Neuronal stem cell (in vitro differentiated cells): ENCODE measurements around the gene LYRM4.

Source experiments
- DNase-seq: peaks from one replicate; pipeline ENCODE4 v3.0.0-alpha.2; 2013; ENCODE audit warnings: low spot score
- H2AFZ ChIP-seq: one replicate; pipeline ENCODE4 v1.6.1; 2013; ENCODE audit warnings: mild to moderate bottlenecking, low read length, inconsistent platforms
- H2AK5ac ChIP-seq: 2 replicates; pipeline ENCODE4 v1.6.1; 2013; ENCODE audit warnings: low read depth, mild to moderate bottlenecking, inconsistent platforms, low read length, moderate library complexity, mixed read lengths
- H2BK120ac ChIP-seq: 2 replicates; pipeline ENCODE4 v1.6.1; 2013; ENCODE audit warnings: low read depth, mild to moderate bottlenecking, inconsistent platforms, low read length, moderate library complexity, mixed read lengths
- H2BK12ac ChIP-seq: one replicate; pipeline ENCODE4 v1.6.1; 2013; ENCODE audit warnings: low read length, inconsistent platforms
- H2BK15ac ChIP-seq: 2 replicates; pipeline ENCODE4 v1.6.1; 2013; ENCODE audit warnings: mild to moderate bottlenecking, low read length, inconsistent platforms, mixed read lengths
- H2BK5ac ChIP-seq: one replicate; pipeline ENCODE4 v1.6.1; 2013; ENCODE audit warnings: inconsistent platforms, mild to moderate bottlenecking, low read length, moderate library complexity
- H3K14ac ChIP-seq: one replicate; pipeline ENCODE4 v1.6.1; 2013; ENCODE audit warnings: low read length, inconsistent platforms
- H3K18ac ChIP-seq: 2 replicates; pipeline ENCODE4 v1.6.1; 2013; ENCODE audit warnings: low read length, inconsistent platforms
- H3K23ac ChIP-seq: 2 replicates; pipeline ENCODE4 v1.6.1; 2013; ENCODE audit warnings: low read depth, mild to moderate bottlenecking, mixed read lengths, low read length, inconsistent platforms; ENCODE audit not compliant: poor library complexity
- H3K27ac ChIP-seq: replicated peaks from 3 replicates; pipeline ENCODE4 v1.5.1; 2013; ENCODE audit warnings: low read length, inconsistent platforms
- H3K27me3 ChIP-seq, 3 experiments: 2 replicates each; pipeline ENCODE4 v1.6.1; 2013; ENCODE audit warnings: low read length in 3 of 3, mild to moderate bottlenecking in 2 of 3, inconsistent platforms in 1 of 3, low read depth in 1 of 3, mixed read lengths in 1 of 3, moderate library complexity in 1 of 3; ENCODE audit not compliant: control insufficient read depth in 3 of 3, insufficient read depth in 3 of 3
- H3K36me3 ChIP-seq, 2 donors: replicated peaks in 1 of 2; 2 replicates each; pipeline ENCODE4 v1.6.1; 2013; ENCODE audit warnings: low read length in 2 of 2; ENCODE audit not compliant: control insufficient read depth in 2 of 2, insufficient read depth in 2 of 2
- H3K4ac ChIP-seq: 2 replicates; pipeline ENCODE4 v1.6.1; 2013; ENCODE audit warnings: inconsistent platforms, mild to moderate bottlenecking, low read length, moderate library complexity
- H3K4me1 ChIP-seq, 2 donors: 1 replicate in 1 of 2; 2 replicates in 1 of 2; pipeline ENCODE4 v1.6.1; 2013; ENCODE audit warnings: low read length in 2 of 2, low read depth in 1 of 2; ENCODE audit not compliant: control insufficient read depth in 2 of 2, insufficient read depth in 1 of 2
- H3K4me2 ChIP-seq: one replicate; pipeline ENCODE4 v1.6.1; 2013; ENCODE audit warnings: mild to moderate bottlenecking, low read length, inconsistent platforms; ENCODE audit not compliant: insufficient read depth, poor library complexity, severe bottlenecking
- H3K4me3 ChIP-seq, 2 donors: 2 replicates each; pipeline ENCODE4 v1.5.1; 2013; ENCODE audit warnings: low read length in 2 of 2, mild to moderate bottlenecking in 2 of 2, inconsistent platforms in 1 of 2, moderate library complexity in 1 of 2
- H3K79me1 ChIP-seq: one replicate; pipeline ENCODE4 v1.6.1; 2013; ENCODE audit warnings: low read depth, mild to moderate bottlenecking, inconsistent platforms, low read length, moderate library complexity
- H3K9ac ChIP-seq: one replicate; pipeline ENCODE4 v1.6.1; 2013; ENCODE audit warnings: mild to moderate bottlenecking, low read depth, low read length, inconsistent platforms; ENCODE audit not compliant: poor library complexity
- H3K9me3 ChIP-seq, 2 donors: replicated peaks in 1 of 2; 2 replicates each; pipeline versions ENCODE3 to v1.6.1; 2013; ENCODE audit warnings: low read length in 2 of 2, mild to moderate bottlenecking in 2 of 2, inconsistent platforms in 1 of 2, low read depth in 1 of 2, mixed read lengths in 1 of 2, moderate library complexity in 1 of 2; ENCODE audit not compliant: control insufficient read depth in 2 of 2, insufficient read depth in 1 of 2
- H4K8ac ChIP-seq: one replicate; pipeline ENCODE4 v1.6.1; 2013; ENCODE audit warnings: low read depth, mild to moderate bottlenecking, inconsistent platforms, low read length, moderate library complexity
- H4K91ac ChIP-seq: one replicate; pipeline ENCODE4 v1.6.1; 2013; ENCODE audit warnings: low read length, low read depth, mild to moderate bottlenecking, inconsistent platforms; ENCODE audit not compliant: poor library complexity
- WGBS, 2 donors: extraction: QIAGEN DNeasy Blood & Tissue Kit; methylation state at CpG; one replicate each; pipeline ENCODE4 v1.1.7; 2013; ENCODE audit warnings: missing lambda C conversion rate in 2 of 2, mixed read lengths in 1 of 2; ENCODE audit not compliant: insufficient read length in 2 of 2, insufficient replicate concordance in 1 of 2; ENCODE audit errors: extremely low coverage in 2 of 2; 5-methylcytosine and 5-hydroxymethylcytosine counted together
- small RNA-seq: library from polyadenylated mRNA; stranded (forward); fragments of <200 nt; extraction: miRNeasy Mini kit (QIAGEN cat#:217004); gene quantifications from one replicate; pipeline ENCODE3, GENCODE V24; 2013; ENCODE audit not compliant: insufficient read depth

LYRM4 gene

GRCh38 chr6:5059036-5059896, 201.5 kb downstream of the LYRM4 start:
- Histone ChIP-seq H3K14ac (no peak overlapping the region), H3K79me1 (no peaks in the 10 kb centered on the region), H3K36me3 (no peaks in the 10 kb centered on the region), H2BK120ac (no peak overlapping the region), H4K91ac (no peak overlapping the region), H4K8ac (no peak overlapping the region), H3K23ac (no peak overlapping the region), H3K18ac (no peak overlapping the region), H3K4me2 (no peak overlapping the region), H2AK5ac (no peak overlapping the region), H2BK15ac (no peak overlapping the region), H3K9me3 (no peaks in the 10 kb centered on the region), H3K9ac (no peak overlapping the region), H2BK12ac (no peak overlapping the region), H3K4me1 (no peaks in the 10 kb centered on the region), H2AFZ (no peak overlapping the region), H3K27me3 (no peaks in the 10 kb centered on the region), H2BK5ac (no peak overlapping the region), H3K4me3 (no peak overlapping the region), H3K27ac (no peak overlapping the region), H3K4ac (no peak overlapping the region)
- WGBS, 2 donors, result no CpG with 5 or more reads among the region's 11 CpGs
- no peak for DNase-seq

Small RNA genes lying within 50 kb of the gene (small RNA-seq; reads per million reads assigned to genes)
- 46.1 reads per million, percentile 92 among the genes with 10 or more reads in this experiment for gene MIR3691
